Thoracic aorta (tissue), 2 donors: ENCODE results near the gene SPOCK2. TPM values are rescaled to one million over a fixed set of nuclear protein-coding genes. Genes with fewer than 3 reads are reported as not detected.

Experiments used
- ATAC-seq: fragments of 150-250 bp; one replicate; pipeline ENCODE4 v1.8.0; 2017; ENCODE audit warnings: low read depth; ENCODE audit not compliant: insufficient number of reproducible peaks, low FRiP score
- DNase-seq: peaks from one replicate; pipeline ENCODE4 v3.0.0-alpha.2; 2020; ENCODE audit warnings: low spot score
- H3K27ac ChIP-seq, 2 donors: fragments of 200-600 bp; sonication (generic); 1 replicate in 1 of 2; 2 replicates in 1 of 2; pipeline ENCODE4 v1.5.1; 2016; ENCODE audit warnings: mild to moderate bottlenecking in 2 of 2, moderate library complexity in 2 of 2
- H3K27me3 ChIP-seq: fragments of 200-600 bp; sonication (generic); replicated peaks from 2 replicates; pipeline ENCODE4 v1.6.0; 2016; ENCODE audit warnings: mild to moderate bottlenecking; ENCODE audit not compliant: insufficient read depth
- H3K36me3 ChIP-seq: fragments of 200-600 bp; sonication (generic); one replicate; pipeline ENCODE4 v1.5.1; 2016
- H3K4me1 ChIP-seq, 2 donors: fragments of 200-600 bp; sonication (generic); 1 replicate in 1 of 2; 2 replicates in 1 of 2; pipeline versions ENCODE4 v1.5.1 to v1.6.0; 2016; ENCODE audit warnings: low read depth in 2 of 2, mild to moderate bottlenecking in 1 of 2; ENCODE audit not compliant: control insufficient read depth in 1 of 2
- H3K4me3 ChIP-seq: fragments of 200-600 bp; sonication (generic); 2 replicates; pipeline ENCODE4 v1.5.1; 2016; ENCODE audit warnings: mild to moderate bottlenecking
- H3K9me3 ChIP-seq: fragments of 200-600 bp; sonication (generic); 2 replicates; pipeline ENCODE4 v1.5.1; 2016
- CTCF ChIP-seq: fragments of 200-600 bp; sonication (generic); IDR thresholded peaks from one replicate; pipeline ENCODE4 v1.5.1; 2019; ENCODE audit warnings: antibody characterized with exemption
- total RNA-seq, 2 donors: library from RNA; depleted of rRNA; stranded (reverse); fragments of >200 nt; gene quantifications; one replicate each; pipeline versions ENCODE4 v1.1.0 to v1.2.3, GENCODE V29; 2016

Gene SPOCK2
- total RNA-seq, 2 donors from 2014 or later: 3.5 to 13.8 TPM

- Histone ChIP-seq H3K9me3 (no peaks in the 10 kb centered on the region), H3K27ac (peak overlapping the region; percentile 13 to 51), H3K4me1 (peaks cover 10 to 16% of the 10 kb centered on the region in 2 donors), H3K36me3 (peaks cover 3% of the 10 kb centered on the region), H3K4me3 (no peak overlapping the region), H3K27me3 (no peaks in the 10 kb centered on the region)
- ATAC-seq: no peak
- no peak for TF ChIP-seq CTCF
- no peak for DNase-seq
These were observed 36.0 kb upstream of the SPOCK2 start for GRCh38 chr10:72124381-72124780.

GRCh38 chr10:72123616-72124015 lies 35.3 kb upstream of the SPOCK2 start:
- Histone ChIP-seq H3K9me3 (no peaks in the 10 kb centered on the region), H3K27me3 (no peaks in the 10 kb centered on the region), H3K36me3 (peaks cover 3% of the 10 kb centered on the region), H3K27ac (no peak overlapping the region), H3K4me3 (no peak overlapping the region), H3K4me1 (peaks cover 10 to 16% of the 10 kb centered on the region in 2 donors)
- DNase-seq: no peak
- no peak for ATAC-seq
- no peak for TF ChIP-seq CTCF

GRCh38 chr10:72122221-72122620 lies 33.9 kb upstream of the SPOCK2 start:
- ATAC-seq (no peak), DNase-seq (no peak)
- no peaks in the 10 kb centered on the region for H3K9me3 ChIP-seq
- H3K27me3 ChIP-seq: no peaks in the 10 kb centered on the region
- H3K27ac ChIP-seq: no peak overlapping the region
- peaks cover 10 to 16% of the 10 kb centered on the region in 2 donors for H3K4me1 ChIP-seq
- peaks cover 3% of the 10 kb centered on the region for H3K36me3 ChIP-seq
- H3K4me3 ChIP-seq: no peak overlapping the region
- TF ChIP-seq CTCF: no peak

- no peak for TF ChIP-seq CTCF
- ATAC-seq (no peak), DNase-seq (no peak)
- Histone ChIP-seq H3K27me3 (no peaks in the 10 kb centered on the region), H3K36me3 (peaks cover 3% of the 10 kb centered on the region), H3K27ac (no peak overlapping the region), H3K9me3 (no peaks in the 10 kb centered on the region), H3K4me3 (no peak overlapping the region), H3K4me1 (peaks cover 10 to 16% of the 10 kb centered on the region in 2 donors)
These were observed 33.0 kb upstream of the SPOCK2 start for GRCh38 chr10:72121389-72121788.

- peaks cover 8 to 14% of the 10 kb centered on the region in 2 donors for H3K4me1 ChIP-seq
- H3K36me3 ChIP-seq: peaks cover 3% of the 10 kb centered on the region
- H3K27me3 ChIP-seq: no peaks in the 10 kb centered on the region
- DNase-seq (no peak), ATAC-seq (no peak)
- H3K9me3 ChIP-seq: no peaks in the 10 kb centered on the region
- H3K27ac ChIP-seq: no peak overlapping the region
- H3K4me3 ChIP-seq: no peak overlapping the region
- no peak for TF ChIP-seq CTCF
These were observed 28.0 kb upstream of the SPOCK2 start for GRCh38 chr10:72116372-72116771.
